Measurements from ENCODE around the gene GK.

DNA sequence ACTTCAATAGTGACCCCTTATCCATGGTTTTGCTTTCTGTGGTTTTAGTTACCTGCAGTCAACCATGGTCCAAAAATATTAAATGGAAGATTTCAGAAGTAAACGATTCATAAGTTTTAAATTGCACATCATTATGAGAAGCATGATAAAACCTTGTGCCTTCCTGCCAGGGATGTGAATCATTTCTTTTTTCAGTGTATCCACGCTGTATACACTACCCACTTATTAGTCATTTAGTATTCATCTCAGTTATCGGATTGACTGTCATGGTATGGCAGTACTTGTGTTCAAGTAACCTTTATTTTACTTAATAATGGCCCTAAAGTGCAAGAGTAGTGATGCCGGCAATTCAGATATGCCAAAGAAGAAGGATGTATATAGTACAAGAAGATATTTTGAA lies 38.0 kb upstream of the GK start:
- TF ChIP-seq EP300 (IDR thresholded peaks at IDR 0.05; ENCODE audit: borderline replicate concordance): no peak
- TF ChIP-seq USF1 (IDR thresholded peaks at IDR 0.05): no peak
- TF ChIP-seq, protein P1, sequence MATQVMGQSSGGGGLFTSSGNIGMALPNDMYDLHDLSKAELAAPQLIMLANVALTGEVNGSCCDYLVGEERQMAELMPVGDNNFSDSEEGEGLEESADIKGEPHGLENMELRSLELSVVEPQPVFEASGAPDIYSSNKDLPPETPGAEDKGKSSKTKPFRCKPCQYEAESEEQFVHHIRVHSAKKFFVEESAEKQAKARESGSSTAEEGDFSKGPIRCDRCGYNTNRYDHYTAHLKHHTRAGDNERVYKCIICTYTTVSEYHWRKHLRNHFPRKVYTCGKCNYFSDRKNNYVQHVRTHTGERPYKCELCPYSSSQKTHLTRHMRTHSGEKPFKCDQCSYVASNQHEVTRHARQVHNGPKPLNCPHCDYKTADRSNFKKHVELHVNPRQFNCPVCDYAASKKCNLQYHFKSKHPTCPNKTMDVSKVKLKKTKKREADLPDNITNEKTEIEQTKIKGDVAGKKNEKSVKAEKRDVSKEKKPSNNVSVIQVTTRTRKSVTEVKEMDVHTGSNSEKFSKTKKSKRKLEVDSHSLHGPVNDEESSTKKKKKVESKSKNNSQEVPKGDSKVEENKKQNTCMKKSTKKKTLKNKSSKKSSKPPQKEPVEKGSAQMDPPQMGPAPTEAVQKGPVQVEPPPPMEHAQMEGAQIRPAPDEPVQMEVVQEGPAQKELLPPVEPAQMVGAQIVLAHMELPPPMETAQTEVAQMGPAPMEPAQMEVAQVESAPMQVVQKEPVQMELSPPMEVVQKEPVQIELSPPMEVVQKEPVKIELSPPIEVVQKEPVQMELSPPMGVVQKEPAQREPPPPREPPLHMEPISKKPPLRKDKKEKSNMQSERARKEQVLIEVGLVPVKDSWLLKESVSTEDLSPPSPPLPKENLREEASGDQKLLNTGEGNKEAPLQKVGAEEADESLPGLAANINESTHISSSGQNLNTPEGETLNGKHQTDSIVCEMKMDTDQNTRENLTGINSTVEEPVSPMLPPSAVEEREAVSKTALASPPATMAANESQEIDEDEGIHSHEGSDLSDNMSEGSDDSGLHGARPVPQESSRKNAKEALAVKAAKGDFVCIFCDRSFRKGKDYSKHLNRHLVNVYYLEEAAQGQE (IDR thresholded peaks at IDR 0.05; ENCODE audit: low read depth): no peak
